Neural progenitor cell (in vitro differentiated cells): ENCODE measurements around the gene CRHR2.

Source experiments
- EZH2 ChIP-seq: fragments of 200-600 bp; sonication (generic); IDR thresholded peaks from 2 replicates; pipeline ENCODE4 v1.6.1; 2017; ENCODE audit warnings: antibody characterized with exemption, mild to moderate bottlenecking, moderate library complexity
- TF ChIP-seq, protein P1 (sequence below): fragments of 200-600 bp; sonication (generic); IDR thresholded peaks from 2 replicates; pipeline ENCODE4 v1.5.1; 2017; ENCODE audit warnings: antibody characterized with exemption, mild to moderate bottlenecking

DNA sequence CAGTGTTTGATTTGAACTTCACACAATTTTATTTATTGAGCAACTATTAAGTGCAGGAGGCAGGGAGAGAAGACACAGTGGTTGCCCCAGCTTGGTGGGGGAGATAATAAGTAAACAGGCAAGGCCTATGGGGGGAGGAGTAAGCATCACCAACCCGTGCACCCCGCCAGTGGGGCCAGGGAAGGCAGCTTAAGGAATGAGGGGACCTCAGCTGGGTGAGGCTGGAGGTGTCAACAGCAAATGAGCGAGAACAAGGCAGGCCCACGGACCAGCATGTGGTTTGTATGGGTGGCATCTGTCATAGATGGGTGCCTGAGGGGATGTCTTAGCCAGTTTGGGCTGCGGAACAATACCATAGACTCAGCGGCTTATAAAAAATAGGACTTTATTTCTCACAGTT, 24.1 kb upstream of the CRHR2 start:
- TF ChIP-seq, protein P1, sequence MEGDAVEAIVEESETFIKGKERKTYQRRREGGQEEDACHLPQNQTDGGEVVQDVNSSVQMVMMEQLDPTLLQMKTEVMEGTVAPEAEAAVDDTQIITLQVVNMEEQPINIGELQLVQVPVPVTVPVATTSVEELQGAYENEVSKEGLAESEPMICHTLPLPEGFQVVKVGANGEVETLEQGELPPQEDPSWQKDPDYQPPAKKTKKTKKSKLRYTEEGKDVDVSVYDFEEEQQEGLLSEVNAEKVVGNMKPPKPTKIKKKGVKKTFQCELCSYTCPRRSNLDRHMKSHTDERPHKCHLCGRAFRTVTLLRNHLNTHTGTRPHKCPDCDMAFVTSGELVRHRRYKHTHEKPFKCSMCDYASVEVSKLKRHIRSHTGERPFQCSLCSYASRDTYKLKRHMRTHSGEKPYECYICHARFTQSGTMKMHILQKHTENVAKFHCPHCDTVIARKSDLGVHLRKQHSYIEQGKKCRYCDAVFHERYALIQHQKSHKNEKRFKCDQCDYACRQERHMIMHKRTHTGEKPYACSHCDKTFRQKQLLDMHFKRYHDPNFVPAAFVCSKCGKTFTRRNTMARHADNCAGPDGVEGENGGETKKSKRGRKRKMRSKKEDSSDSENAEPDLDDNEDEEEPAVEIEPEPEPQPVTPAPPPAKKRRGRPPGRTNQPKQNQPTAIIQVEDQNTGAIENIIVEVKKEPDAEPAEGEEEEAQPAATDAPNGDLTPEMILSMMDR = no peak
- no peak for TF ChIP-seq EZH2
